H1 (cell line): Measurements from ENCODE around the gene CREB1. TPM values are rescaled to one million over a fixed set of nuclear protein-coding genes. Genes with fewer than 3 reads are reported as not detected.

Experiments used
- CTCF ChIA-PET: fragments of 300-600 bp; sonication (Branson Sonifier 250); formaldehyde crosslinking; loops from one replicate; lab custom pipeline; 2021; ENCODE audit not compliant: partially characterized antibody; lab: Charles Lee
- POLR2A ChIA-PET: fragments of 300-600 bp; sonication (Branson Sonifier 250); formaldehyde crosslinking; loops from one replicate; lab custom pipeline; 2021; ENCODE audit warnings: inconsistent platforms; ENCODE audit not compliant: partially characterized antibody; lab: Charles Lee
- DNase-seq, 2 experiments: peaks; one replicate each; pipeline versions ENCODE4 v3.0.0 to v3.0.0-alpha.2; 2010 to 2022; ENCODE audit warnings: low spot score in 2 of 2, low read depth in 1 of 2, mixed read lengths in 1 of 2
- FAIRE-seq: peaks from 2 replicates; lab custom pipeline; 2011; peaks lifted over from hg19 to GRCh38; lab: Jason Lieb, UNC
- H2AFZ ChIP-seq: 2 replicates; pipeline ENCODE4 v1.8.1; 2012; ENCODE audit warnings: low read length, inconsistent platforms
- H2AK5ac ChIP-seq: 2 replicates; pipeline ENCODE4 v1.6.1; 2013; ENCODE audit warnings: low read depth, low read length
- H2BK120ac ChIP-seq: replicated peaks from 2 replicates; pipeline ENCODE3; 2013; ENCODE audit warnings: low read depth, low read length, inconsistent platforms
- H2BK12ac ChIP-seq: 2 replicates; pipeline ENCODE4 v1.6.1; 2013; ENCODE audit warnings: low read depth, low read length
- H2BK15ac ChIP-seq: 2 replicates; pipeline ENCODE4 v1.6.1; 2013; ENCODE audit warnings: low read length
- H2BK20ac ChIP-seq: 2 replicates; pipeline ENCODE4 v1.6.1; 2013; ENCODE audit warnings: low read length
- H2BK5ac ChIP-seq: 2 replicates; pipeline ENCODE4 v1.6.1; 2013; ENCODE audit warnings: low read depth, low read length
- H3K14ac ChIP-seq: 2 replicates; pipeline ENCODE4 v1.6.1; 2013; ENCODE audit warnings: inconsistent platforms; ENCODE audit not compliant: insufficient read length
- H3K18ac ChIP-seq: 2 replicates; pipeline ENCODE4 v1.6.1; 2013; ENCODE audit warnings: low read length; ENCODE audit errors: extremely low read depth
- H3K23ac ChIP-seq: 2 replicates; pipeline ENCODE4 v1.6.1; 2013; ENCODE audit warnings: inconsistent platforms; ENCODE audit not compliant: insufficient read length
- H3K23me2 ChIP-seq: 2 replicates; pipeline ENCODE4 v1.6.1; 2013; ENCODE audit warnings: low read depth, low read length
- H3K27ac ChIP-seq: 2 replicates; pipeline ENCODE4 v1.6.1; 2011; ENCODE audit warnings: low read depth, low read length, inconsistent platforms
- H3K27me3 ChIP-seq, 4 experiments: replicated peaks in 1 of 4; 1 replicate in 1 of 4; 2 replicates in 3 of 4; pipeline versions ENCODE4 v1.6.1 to v1.8.1; 2011 to 2013; ENCODE audit warnings: low read length in 3 of 4, mild to moderate bottlenecking in 3 of 4, inconsistent platforms in 2 of 4, mixed read lengths in 2 of 4, moderate library complexity in 1 of 4; ENCODE audit not compliant: control insufficient read depth in 3 of 4, insufficient read depth in 3 of 4; ENCODE audit errors: extremely low read depth in 1 of 4
- H3K36me3 ChIP-seq, 4 experiments: 2 replicates each; pipeline versions ENCODE4 v1.6.1 to v1.8.1; 2011 to 2013; ENCODE audit warnings: mild to moderate bottlenecking in 4 of 4, low read length in 3 of 4, moderate library complexity in 2 of 4, control low read depth in 1 of 4, inconsistent platforms in 1 of 4; ENCODE audit not compliant: insufficient read depth in 4 of 4, control insufficient read depth in 2 of 4
- H3K4ac ChIP-seq: replicated peaks from 2 replicates; pipeline ENCODE3; 2013; ENCODE audit warnings: low read length, low read depth, mixed read lengths, inconsistent platforms; ENCODE audit not compliant: insufficient read length
- H3K4me1 ChIP-seq, 4 experiments: replicated peaks in 1 of 4; 1 replicate in 1 of 4; 2 replicates in 3 of 4; pipeline versions ENCODE4 v1.6.1 to v1.8.1; 2011 to 2013; ENCODE audit warnings: low read length in 3 of 4, inconsistent platforms in 2 of 4, mixed read lengths in 1 of 4; ENCODE audit not compliant: insufficient read depth in 4 of 4, control insufficient read depth in 3 of 4
- H3K4me2 ChIP-seq, 2 experiments: 2 replicates each; pipeline versions ENCODE4 v1.6.1 to v1.8.1; 2011 to 2013; ENCODE audit warnings: low read depth in 2 of 2, low read length in 2 of 2, control low read depth in 1 of 2, inconsistent platforms in 1 of 2, mild to moderate bottlenecking in 1 of 2; ENCODE audit not compliant: insufficient read depth in 1 of 2
- H3K4me3 ChIP-seq, 4 experiments: fragments of 200-600, 300-600 bp in 1 of 4; sonication (generic), shearing (Covaris generic), sonication (Bioruptor Twin) in 1 of 4; 2 replicates each; pipeline versions ENCODE4 v1.5.1 to v1.8.1; 2011 to 2016; ENCODE audit warnings: low read length in 4 of 4, low read depth in 3 of 4, control low read depth in 2 of 4, inconsistent platforms in 2 of 4, mild to moderate bottlenecking in 2 of 4, mixed read lengths in 1 of 4, moderate library complexity in 1 of 4; ENCODE audit not compliant: insufficient read depth in 2 of 4; ENCODE audit errors: extremely low read depth in 1 of 4
- H3K56ac ChIP-seq: replicated peaks from 2 replicates; pipeline ENCODE3; 2013; ENCODE audit warnings: low read depth, mild to moderate bottlenecking, mixed read lengths, low read length, inconsistent platforms; ENCODE audit not compliant: insufficient read length
- H3K79me1 ChIP-seq: 2 replicates; pipeline ENCODE4 v1.6.1; 2013; ENCODE audit warnings: low read depth, low read length, control low read depth
- H3K79me2 ChIP-seq, 2 experiments: 2 replicates each; pipeline versions ENCODE4 v1.6.1 to v1.8.1; 2012 to 2013; ENCODE audit warnings: low read length in 2 of 2, mild to moderate bottlenecking in 2 of 2, inconsistent platforms in 1 of 2; ENCODE audit not compliant: insufficient read depth in 2 of 2, control insufficient read depth in 1 of 2
- H3K9ac ChIP-seq, 4 experiments: replicated peaks in 1 of 4; 1 replicate in 1 of 4; 2 replicates in 3 of 4; pipeline versions ENCODE4 v1.6.1 to v1.8.1; 2011 to 2013; ENCODE audit warnings: low read depth in 3 of 4, low read length in 3 of 4, control low read depth in 2 of 4, mild to moderate bottlenecking in 2 of 4, moderate library complexity in 2 of 4, inconsistent platforms in 1 of 4; ENCODE audit errors: extremely low read depth in 1 of 4
- H3K9me3 ChIP-seq, 2 experiments: 2 replicates each; pipeline versions ENCODE4 v1.6.1 to v1.8.1; 2012 to 2013; ENCODE audit warnings: mild to moderate bottlenecking in 2 of 2, moderate library complexity in 2 of 2, control low read depth in 1 of 2, inconsistent platforms in 1 of 2, low read depth in 1 of 2, low read length in 1 of 2, mixed read lengths in 1 of 2; ENCODE audit not compliant: insufficient read depth in 2 of 2
- H4K20me1 ChIP-seq, 2 experiments: replicated peaks in 1 of 2; 2 replicates each; pipeline versions ENCODE3 to v1.8.1; 2011 to 2013; ENCODE audit warnings: inconsistent platforms in 2 of 2, low read length in 2 of 2, mild to moderate bottlenecking in 1 of 2; ENCODE audit not compliant: insufficient read depth in 2 of 2, control insufficient read depth in 1 of 2
- H4K5ac ChIP-seq: 2 replicates; pipeline ENCODE4 v1.6.1; 2013; ENCODE audit warnings: low read length, low read depth, mixed read lengths, inconsistent platforms; ENCODE audit not compliant: insufficient read length
- H4K8ac ChIP-seq: 2 replicates; pipeline ENCODE4 v1.8.0; 2013; ENCODE audit warnings: mild to moderate bottlenecking, moderate library complexity, low read length, inconsistent platforms; ENCODE audit not compliant: insufficient read depth; ENCODE audit errors: extremely low read depth
- H4K91ac ChIP-seq: replicated peaks from 2 replicates; pipeline ENCODE3; 2013; ENCODE audit warnings: low read length, mixed read lengths, inconsistent platforms; ENCODE audit not compliant: insufficient read length
- ASH2L ChIP-seq: fragments of 200-600, 300-600 bp; sonication (generic); IDR thresholded peaks from one replicate; pipeline ENCODE4 v1.7.1; 2017; ENCODE audit warnings: low read length
- CREB1 ChIP-seq: IDR thresholded peaks from 2 replicates; pipeline ENCODE4 v1.6.1; 2012; ENCODE audit warnings: inconsistent platforms
- EGR1 ChIP-seq: IDR thresholded peaks from 2 replicates; pipeline ENCODE4 v1.6.1; 2011; ENCODE audit warnings: low read depth, low read length, borderline replicate concordance
- EP300 ChIP-seq, 2 experiments: IDR thresholded peaks; 1 replicate in 1 of 2; 2 replicates in 1 of 2; pipeline ENCODE4 v1.6.1; 2011 to 2012; ENCODE audit warnings: low read depth in 2 of 2, low read length in 2 of 2, mild to moderate bottlenecking in 2 of 2, borderline replicate concordance in 1 of 2, inconsistent platforms in 1 of 2, moderate library complexity in 1 of 2
- JUN ChIP-seq: IDR thresholded peaks from 2 replicates; pipeline ENCODE4 v1.6.1; 2011; ENCODE audit warnings: low read depth, mild to moderate bottlenecking, improper control_type of control experiment, low read length
- PHF8 ChIP-seq: fragments of 200-600 bp; sonication (generic); conservative IDR thresholded peaks from 2 replicates; pipeline ENCODE4 v1.7.1; 2012; ENCODE audit warnings: low read depth, mild to moderate bottlenecking, inconsistent platforms, low read length, moderate library complexity
- POLR2A ChIP-seq, 2 experiments: IDR thresholded peaks; 1 replicate in 1 of 2; 2 replicates in 1 of 2; pipeline ENCODE4 v1.6.1; 2011; ENCODE audit warnings: low read depth in 2 of 2, low read length in 2 of 2, mild to moderate bottlenecking in 2 of 2; ENCODE audit errors: control extremely low read depth in 1 of 2
- POU5F1 ChIP-seq: IDR thresholded peaks from 2 replicates; pipeline ENCODE4 v1.6.1; 2011; ENCODE audit warnings: low read depth, mild to moderate bottlenecking, low read length, moderate library complexity
- RNF2 ChIP-seq: fragments of 200-900, 300-1000 bp; sonication (generic); IDR thresholded peaks from 2 replicates; pipeline ENCODE4 v1.7.1; 2016; ENCODE audit warnings: borderline replicate concordance, low read depth, mild to moderate bottlenecking, antibody characterized with exemption, low read length; ENCODE audit not compliant: poor library complexity, severe bottlenecking; ENCODE audit errors: missing control alignments
- SAP30 ChIP-seq: fragments of 300-600 bp; sonication (generic); IDR thresholded peaks from 2 replicates; pipeline ENCODE4 v1.7.1; 2012; ENCODE audit warnings: low read length, moderate library complexity, mild to moderate bottlenecking, inconsistent platforms; ENCODE audit not compliant: insufficient read depth, insufficient replicate concordance
- YY1 ChIP-seq: IDR thresholded peaks from 2 replicates; pipeline ENCODE4 v1.6.1; 2011; ENCODE audit warnings: low read depth, mild to moderate bottlenecking, low read length
- WGBS, 2 experiments: shearing (Covaris generic) in 1 of 2; methylation state at CpG; one replicate each; pipeline versions ENCODE4 v1.1.6 to v1.1.7; 2013 to 2015; ENCODE audit warnings: low lambda C conversion rate in 2 of 2, mixed read lengths in 2 of 2, inconsistent platforms in 1 of 2, low coverage in 1 of 2, missing lambda C conversion rate in 1 of 2; ENCODE audit not compliant: insufficient replicate concordance in 2 of 2, insufficient coverage in 1 of 2, insufficient read length in 1 of 2; ENCODE audit errors: extremely low coverage in 1 of 2, missing lambda C conversion rate in 1 of 2; 5-methylcytosine and 5-hydroxymethylcytosine counted together
- polyA plus RNA-seq, 7 experiments: library from polyadenylated mRNA; depleted of rRNA in 3 of 7; stranded (reverse) in 5 of 7; unstranded in 2 of 7; fragments of >200 nt in 5 of 7; fragments of 200-250 nt in 2 of 7; gene quantifications; 1 replicate in 5 of 7; 2 replicates in 1 of 7; 4 replicates in 1 of 7; pipeline versions ENCODE4 v1.2.1 to v1.2.3, GENCODE V29; 2011 to 2013; ENCODE audit warnings: missing spikeins in 2 of 7, mixed read lengths in 2 of 7
- total RNA-seq: library from RNA; stranded (reverse); fragmentation: NEBNext Ultra II Directional; extraction: Animal tissue kit (Norgen Biotek cat#: 25700); gene quantifications from 2 replicates; pipeline ENCODE4 v1.2.1, GENCODE V29; 2021

Gene CREB1
- total and polyA plus RNA-seq, 2 of the 8 experiments (the other 6 are each of a cell fraction or from before 2014, with no cell fraction given) = 46.3 to 99.0 TPM

DNA sequence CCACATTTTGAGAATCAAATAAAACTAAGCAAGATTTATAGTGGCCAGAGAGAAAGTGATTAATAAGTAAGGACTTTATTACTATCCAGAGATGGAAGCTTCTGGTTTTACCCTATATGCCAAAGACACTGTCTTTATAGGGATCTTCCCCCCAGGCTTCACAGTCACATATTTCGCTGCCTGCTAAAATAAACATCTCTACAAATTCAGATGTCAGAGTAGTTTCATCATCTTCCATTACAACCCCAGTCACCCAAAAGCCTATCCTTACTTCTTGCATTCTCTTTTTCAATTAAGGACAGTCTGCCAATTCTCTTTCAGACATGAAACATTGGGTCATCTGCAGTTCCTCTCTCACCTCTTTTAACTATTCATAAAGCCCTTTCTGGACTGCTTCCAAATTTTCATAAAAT lies 28.3 kb downstream of the CREB1 start:
- H2BK120ac ChIP-seq = no peak overlapping the region
- no peak overlapping the region for H2BK5ac ChIP-seq
- no peak overlapping the region for H2BK20ac ChIP-seq
- H3K27ac ChIP-seq = no peak overlapping the region
- FAIRE-seq (no peak), DNase-seq (no peak)
- no peak overlapping the region for H4K5ac ChIP-seq
- ChIA-PET CTCF (no interaction called here), POLR2A (interaction anchor here (1.3 to 1.4 kb wide), 2 partner anchors 16 to 25 kb away, joined by 3 read pairs; no protein-coding TSS in a partner anchor)
- H2BK12ac ChIP-seq = no peak overlapping the region
- H3K4me1 ChIP-seq = no peaks in the 10 kb centered on the region
- H2AFZ ChIP-seq = no peak overlapping the region
- no peak overlapping the region for H3K4ac ChIP-seq
- no peaks in the 10 kb centered on the region; the same call in 1 of the 2 replicates for H3K79me1 ChIP-seq
- no peak overlapping the region for H4K91ac ChIP-seq
- no peak overlapping the region for H3K4me3 ChIP-seq
- H3K23ac ChIP-seq = no peak overlapping the region
- TF ChIP-seq EP300 (IDR thresholded peaks at IDR 0.05; ENCODE audit: borderline replicate concordance in 1 of 2, low read depth in 2 of 2, low read length in 2 of 2) = no peak
- TF ChIP-seq RNF2 = no peak
- no peak for TF ChIP-seq CREB1
- TF ChIP-seq YY1 = no peak
- no peak for TF ChIP-seq PHF8
- no peak for TF ChIP-seq ASH2L
- TF ChIP-seq POU5F1 = no peak
- TF ChIP-seq JUN = no peak
- TF ChIP-seq EGR1 = no peak
- no peak for TF ChIP-seq SAP30
- TF ChIP-seq POLR2A (IDR thresholded peaks at IDR 0.05; ENCODE audit: control extremely low read depth in 1 of 2, low read depth in 2 of 2, low read length in 2 of 2) = no peak
- peaks cover 3% of the 10 kb centered on the region in 2 experiments for H4K20me1 ChIP-seq
- no peak overlapping the region for H3K9ac ChIP-seq
- WGBS, 2 experiments = 100% methylated on average over 1 of the region's 1 CpG; no CpG with 5 or more reads in 1 of the 2 experiments
- no peaks in the 10 kb centered on the region for H3K27me3 ChIP-seq
- H3K4me2 ChIP-seq = no peak overlapping the region
- no peak overlapping the region for H4K8ac ChIP-seq
- no peak overlapping the region for H3K18ac ChIP-seq
- H3K79me2 ChIP-seq = peaks cover 0 to 37% of the 10 kb centered on the region in 2 experiments; a peak in 3 of 4 replicates
- no peak overlapping the region for H2AK5ac ChIP-seq
- H3K56ac ChIP-seq = no peak overlapping the region
- H2BK15ac ChIP-seq = no peak overlapping the region
- no peaks in the 10 kb centered on the region for H3K23me2 ChIP-seq
- no peak overlapping the region for H3K14ac ChIP-seq
- H3K9me3 ChIP-seq = no peaks in the 10 kb centered on the region
- H3K36me3 ChIP-seq = peaks cover 10 to 60% (median 30%) of the 10 kb centered on the region in 4 experiments
